Tibial nerve (tissue), 4 donors: ENCODE data around the gene MTFMT.

ENCODE experiments used
- EP300 ChIP-seq, 2 donors: sonication (generic); formaldehyde crosslinking; IDR thresholded peaks; one replicate each; pipeline ENCODE4 v1.6.1; 2017; ENCODE audit warnings: antibody characterized with exemption in 2 of 2, mild to moderate bottlenecking in 1 of 2
- POLR2A ChIP-seq, 2 donors: fragments of 450-650 bp; IDR thresholded peaks; one replicate each; pipeline ENCODE4 v1.6.1; 2017; ENCODE audit warnings: antibody characterized with exemption in 2 of 2, mild to moderate bottlenecking in 2 of 2, moderate library complexity in 2 of 2
- TF ChIP-seq, protein P1 (sequence below), 5 experiments: fragments of 200-600 bp in 3 of 5; fragments of 450-650 bp in 2 of 5; sonication (generic) in 3 of 5; IDR thresholded peaks; one replicate each; pipeline ENCODE4 v1.5.1; 2016 to 2019; ENCODE audit warnings: antibody characterized with exemption in 5 of 5, mild to moderate bottlenecking in 3 of 5, moderate library complexity in 2 of 5

GRCh38 chr15:64960153-64960552 is 69.3 kb downstream of the MTFMT start:
- TF ChIP-seq, protein P1, sequence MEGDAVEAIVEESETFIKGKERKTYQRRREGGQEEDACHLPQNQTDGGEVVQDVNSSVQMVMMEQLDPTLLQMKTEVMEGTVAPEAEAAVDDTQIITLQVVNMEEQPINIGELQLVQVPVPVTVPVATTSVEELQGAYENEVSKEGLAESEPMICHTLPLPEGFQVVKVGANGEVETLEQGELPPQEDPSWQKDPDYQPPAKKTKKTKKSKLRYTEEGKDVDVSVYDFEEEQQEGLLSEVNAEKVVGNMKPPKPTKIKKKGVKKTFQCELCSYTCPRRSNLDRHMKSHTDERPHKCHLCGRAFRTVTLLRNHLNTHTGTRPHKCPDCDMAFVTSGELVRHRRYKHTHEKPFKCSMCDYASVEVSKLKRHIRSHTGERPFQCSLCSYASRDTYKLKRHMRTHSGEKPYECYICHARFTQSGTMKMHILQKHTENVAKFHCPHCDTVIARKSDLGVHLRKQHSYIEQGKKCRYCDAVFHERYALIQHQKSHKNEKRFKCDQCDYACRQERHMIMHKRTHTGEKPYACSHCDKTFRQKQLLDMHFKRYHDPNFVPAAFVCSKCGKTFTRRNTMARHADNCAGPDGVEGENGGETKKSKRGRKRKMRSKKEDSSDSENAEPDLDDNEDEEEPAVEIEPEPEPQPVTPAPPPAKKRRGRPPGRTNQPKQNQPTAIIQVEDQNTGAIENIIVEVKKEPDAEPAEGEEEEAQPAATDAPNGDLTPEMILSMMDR (IDR thresholded peaks at IDR 0.05) = no peak
- no peak for TF ChIP-seq EP300 (IDR thresholded peaks at IDR 0.05)
- no peak for TF ChIP-seq POLR2A (IDR thresholded peaks at IDR 0.05)
